PC-3 (cell line): ENCODE measurements around the gene SSNA1.

ENCODE experiments used
- CTCF ChIP-seq: fragments of 300-600 bp; sonication (generic); conservative IDR thresholded peaks from 2 replicates; pipeline ENCODE4 v1.5.1; 2017; ENCODE audit warnings: antibody characterized with exemption, low read depth, mild to moderate bottlenecking, low read length
- EZH2 ChIP-seq: fragments of 300-600 bp; sonication (generic); IDR thresholded peaks from one replicate; pipeline ENCODE4 v1.6.1; 2017; ENCODE audit warnings: antibody characterized with exemption, mild to moderate bottlenecking, low read length; ENCODE audit not compliant: unreplicated experiment
- EZH2phosphoT487 ChIP-seq: fragments of 300-600 bp; sonication (generic); IDR thresholded peaks from 2 replicates; pipeline ENCODE4 v1.6.1; 2018; ENCODE audit warnings: mild to moderate bottlenecking, antibody characterized with exemption, low read length, borderline replicate concordance

DNA sequence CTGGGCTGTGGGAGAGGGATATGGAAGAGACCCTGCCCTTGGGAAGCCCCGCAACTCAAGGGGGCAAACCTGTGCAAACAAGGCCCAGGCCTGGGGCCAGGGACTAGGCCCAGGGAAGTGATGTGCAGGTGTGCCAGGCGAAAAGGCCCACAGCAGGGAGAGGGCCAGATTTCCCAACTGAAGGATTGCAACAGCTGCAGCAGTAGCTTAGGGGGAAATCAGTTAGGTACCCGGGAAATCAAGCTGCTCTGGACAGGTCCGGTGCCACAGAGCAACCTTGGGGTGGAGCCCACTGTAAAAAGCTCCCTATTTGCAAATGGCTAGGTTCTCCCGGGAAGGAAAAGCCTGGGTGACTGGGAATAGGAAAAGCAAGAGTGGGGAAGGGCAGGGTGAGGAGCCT lies 39.1 kb upstream of the SSNA1 start:
- no peak for TF ChIP-seq EZH2
- no peak for TF ChIP-seq CTCF
- no peak for TF ChIP-seq EZH2phosphoT487
